T-cell (primary cell): ENCODE results near the gene MUC21. TPM values are rescaled to one million over a fixed set of nuclear protein-coding genes. Genes with fewer than 3 reads are reported as not detected.
A peak's percentile ranks its signal among the peaks of the same experiment; 100 is the strongest.

ENCODE experiments used
- ATAC-seq, 4 experiments: fragments of 200-7000 bp in 3 of 4; fragments of 150-1000 bp in 1 of 4; cut with Tn5 transposase; replicated peaks in 1 of 4; 1 replicate in 3 of 4; 2 replicates in 1 of 4; pipeline ENCODE4 v1.10.0; 2021; ENCODE audit warnings: moderate library complexity in 3 of 4, mild to moderate bottlenecking in 2 of 4, moderate number of reproducible peaks in 1 of 4
- CTCF ChIA-PET, 2 donors: fragments of 300-600 bp; sonication (Branson Sonifier 250); formaldehyde crosslinking; loops; one replicate each; lab custom pipeline; 2022; ENCODE audit warnings: antibody characterized with exemption in 2 of 2; lab: Charles Lee
- POLR2A ChIA-PET, 2 donors: fragments of 300-600 bp; sonication (Branson Sonifier 250); formaldehyde crosslinking; loops; one replicate each; lab custom pipeline; 2022; ENCODE audit warnings: antibody characterized with exemption in 2 of 2; lab: Charles Lee
- DNase-seq, 35 experiments: peaks; one replicate each; pipeline versions ENCODE4 v3.0.0 to v3.0.0-alpha.2; 2013 to 2023
- H3K27ac ChIP-seq: one replicate; pipeline ENCODE4 v1.5.1; 2013; ENCODE audit warnings: low read length
- H3K27me3 ChIP-seq, 2 experiments: replicated peaks in 1 of 2; 1 replicate in 1 of 2; 2 replicates in 1 of 2; pipeline versions ENCODE4 v1.6.1 to v1.7.0; 2013; ENCODE audit warnings: low read length in 1 of 2, mixed read lengths in 1 of 2; ENCODE audit not compliant: control insufficient read depth in 2 of 2, insufficient read depth in 2 of 2; ENCODE audit errors: extremely low read depth in 1 of 2
- H3K36me3 ChIP-seq, 2 donors: 1 replicate in 1 of 2; 2 replicates in 1 of 2; pipeline versions ENCODE4 v1.6.1 to v1.7.0; 2013; ENCODE audit warnings: low read length in 1 of 2; ENCODE audit not compliant: control insufficient read depth in 2 of 2, insufficient read depth in 1 of 2; ENCODE audit errors: extremely low read depth in 1 of 2
- H3K4me1 ChIP-seq, 2 experiments: 1 replicate in 1 of 2; 2 replicates in 1 of 2; pipeline versions ENCODE4 v1.6.1 to v1.7.0; 2013; ENCODE audit warnings: low read length in 2 of 2, mixed read lengths in 1 of 2; ENCODE audit not compliant: insufficient read depth in 2 of 2, control insufficient read depth in 1 of 2; ENCODE audit errors: extremely low read depth in 1 of 2
- H3K4me3 ChIP-seq, 2 donors: 1 replicate in 1 of 2; 2 replicates in 1 of 2; pipeline versions ENCODE4 v1.5.1 to v1.7.0; 2013; ENCODE audit warnings: mild to moderate bottlenecking in 2 of 2, low read length in 1 of 2, moderate library complexity in 1 of 2; ENCODE audit not compliant: control insufficient read depth in 1 of 2; ENCODE audit errors: extremely low read depth in 1 of 2
- H3K9me3 ChIP-seq: 2 replicates; pipeline ENCODE4 v1.7.0; 2013
- H3K27ac Mint-ChIP-seq, 2 donors: one replicate each; pipeline ENCODE4 v1.8.0; 2020 to 2021; ENCODE audit warnings: mild to moderate bottlenecking in 2 of 2, mixed read lengths in 2 of 2
- H3K27me3 Mint-ChIP-seq, 2 donors: one replicate each; pipeline ENCODE4 v1.8.0; 2021 to 2022; ENCODE audit warnings: mixed read lengths in 2 of 2
- H3K36me3 Mint-ChIP-seq: one replicate; pipeline ENCODE4 v1.8.0; 2021; ENCODE audit warnings: mixed read lengths
- H3K4me1 Mint-ChIP-seq, 3 donors: one replicate each; pipeline ENCODE4 v1.8.0; 2020 to 2022; ENCODE audit warnings: mixed read lengths in 3 of 3, mild to moderate bottlenecking in 1 of 3
- H3K4me3 Mint-ChIP-seq, 3 donors: one replicate each; pipeline ENCODE4 v1.8.0; 2020 to 2022; ENCODE audit warnings: mild to moderate bottlenecking in 3 of 3, mixed read lengths in 3 of 3, moderate library complexity in 3 of 3
- H3K9me3 Mint-ChIP-seq, 3 donors: one replicate each; pipeline ENCODE4 v1.8.0; 2020 to 2022; ENCODE audit warnings: mixed read lengths in 3 of 3
- WGBS: methylation state at CpG from one replicate; pipeline ENCODE4 v1.1.5; 2013; ENCODE audit warnings: missing lambda C conversion rate; ENCODE audit not compliant: insufficient coverage; 5-methylcytosine and 5-hydroxymethylcytosine counted together
- total RNA-seq, 35 experiments: library from RNA in 6 of 35; stranded (reverse) in 6 of 35; fragments of 120-200 nt in 1 of 35; gene quantifications; one replicate each; pipeline versions ENCODE4 v1.2.1 to v1.2.4 and lab custom pipeline; 2013 to 2026

Gene MUC21
- total RNA-seq, 5 donors from 2014 or later (not counting 1 experiment from before 2014, with no cell fraction given): not detected

DNA sequence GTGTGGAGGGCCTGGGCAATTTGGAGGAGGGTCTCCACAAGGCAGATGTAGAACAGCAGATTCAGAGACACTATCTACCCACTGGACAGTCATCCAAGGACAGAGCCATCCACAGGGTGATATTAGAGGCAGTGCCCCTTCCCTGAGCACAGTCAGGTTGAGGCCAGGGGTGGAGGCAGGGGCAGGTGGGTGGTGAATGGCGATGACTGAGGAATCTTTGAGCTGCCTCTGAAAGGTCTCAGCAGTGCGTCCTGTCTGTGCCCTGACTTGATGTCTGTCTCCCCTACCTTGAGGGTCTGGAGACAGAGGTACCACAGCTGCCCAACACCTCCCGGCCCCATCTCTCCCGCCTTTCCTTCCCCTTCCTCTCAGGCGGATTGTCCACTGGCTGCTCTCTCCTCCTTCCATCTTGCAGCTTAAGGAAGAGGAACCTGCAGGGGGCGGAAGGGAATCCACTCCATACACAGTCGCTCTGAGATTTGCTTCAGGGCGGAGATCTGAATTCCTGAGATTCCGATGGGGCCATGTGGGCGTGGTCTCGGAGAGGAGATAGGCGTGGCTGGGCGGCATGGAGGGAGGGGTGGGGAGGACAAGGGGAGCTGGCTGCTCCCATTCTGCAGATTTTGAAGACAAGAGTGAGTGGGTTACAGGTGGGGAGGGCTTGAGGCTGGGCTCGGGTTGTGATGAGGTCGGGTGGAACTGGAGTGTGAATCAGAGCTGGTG, 41.0 kb upstream of the MUC21 start:
- POLR2A ChIA-PET: no interaction called here

DNA sequence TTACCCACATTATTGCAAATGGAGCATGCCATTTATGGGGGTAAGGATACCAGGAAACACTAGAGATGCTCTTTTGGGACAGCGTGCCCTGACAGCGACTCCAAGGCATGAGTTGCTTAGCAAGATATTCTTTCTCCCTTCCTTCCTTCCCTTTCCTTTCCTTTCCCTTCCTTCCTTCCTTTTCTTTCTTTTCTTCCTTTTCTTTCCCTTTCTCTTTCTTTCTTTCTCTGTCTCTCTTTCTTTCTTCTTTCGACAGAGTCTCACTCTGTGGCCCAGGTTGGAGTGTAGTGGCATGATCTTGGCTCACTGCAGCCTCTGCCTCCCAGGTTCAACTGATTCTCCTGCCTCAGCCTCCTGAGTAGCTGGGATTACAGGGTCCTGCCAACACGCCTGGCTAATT, 39.5 kb upstream of the MUC21 start:
- Mint-ChIP-seq H3K27ac (no peak overlapping the region), H3K9me3 (no peaks in the 10 kb centered on the region), H3K27me3 (peaks cover 72 to 79% of the 10 kb centered on the region in 2 donors), H3K4me3 (no peak overlapping the region), H3K4me1 (peaks cover 2 to 9% (median 4%) of the 10 kb centered on the region in 3 donors), H3K36me3 (peaks cover 4% of the 10 kb centered on the region)
- Histone ChIP-seq H3K36me3 (no peaks in the 10 kb centered on the region), H3K27me3 (peaks cover under 1 to 65% of the 10 kb centered on the region in 2 experiments), H3K9me3 (no peaks in the 10 kb centered on the region), H3K27ac (no peak overlapping the region), H3K4me1 (no peaks in the 10 kb centered on the region), H3K4me3 (no peak overlapping the region)
- DNase-seq (no peak), ATAC-seq (no peak)
- ChIA-PET CTCF (no interaction called here), POLR2A (no interaction called here)
- 76% methylated on average over 2 of the region's 4 CpGs for WGBS

More for the DNA sequence above, 41.0 kb upstream of the MUC21 start:
- no peaks in the 10 kb centered on the region for H3K9me3 ChIP-seq
- H3K4me1 Mint-ChIP-seq: peaks cover 2 to 9% (median 4%) of the 10 kb centered on the region in 3 donors
- no peak overlapping the region for H3K4me3 Mint-ChIP-seq
- no peaks in the 10 kb centered on the region for H3K4me1 ChIP-seq
- peak overlapping the region in 1 of 2 donors; percentile 13 for H3K27ac Mint-ChIP-seq
- H3K4me3 ChIP-seq: no peak overlapping the region
- no peaks in the 10 kb centered on the region for H3K36me3 ChIP-seq
- H3K27ac ChIP-seq: no peak overlapping the region
- H3K36me3 Mint-ChIP-seq: no peaks in the 10 kb centered on the region
- H3K9me3 Mint-ChIP-seq: no peaks in the 10 kb centered on the region
- ATAC-seq (no peak), DNase-seq (peak in 2 of 35 experiments; percentile 16 to 18)
- CTCF ChIA-PET: interaction anchor here in 1 of 2 donors (0.6 to 0.8 kb wide), 3 partner anchors 38 to 148 kb away, joined by 3 to 10 read pairs (median 5); no protein-coding TSS in a partner anchor
- 22% methylated on average over 13 of the region's 15 CpGs for WGBS
- peaks cover 56 to 70% of the 10 kb centered on the region in 2 donors for H3K27me3 Mint-ChIP-seq
- peaks cover 0 to 75% of the 10 kb centered on the region in 2 experiments for H3K27me3 ChIP-seq

DNA sequence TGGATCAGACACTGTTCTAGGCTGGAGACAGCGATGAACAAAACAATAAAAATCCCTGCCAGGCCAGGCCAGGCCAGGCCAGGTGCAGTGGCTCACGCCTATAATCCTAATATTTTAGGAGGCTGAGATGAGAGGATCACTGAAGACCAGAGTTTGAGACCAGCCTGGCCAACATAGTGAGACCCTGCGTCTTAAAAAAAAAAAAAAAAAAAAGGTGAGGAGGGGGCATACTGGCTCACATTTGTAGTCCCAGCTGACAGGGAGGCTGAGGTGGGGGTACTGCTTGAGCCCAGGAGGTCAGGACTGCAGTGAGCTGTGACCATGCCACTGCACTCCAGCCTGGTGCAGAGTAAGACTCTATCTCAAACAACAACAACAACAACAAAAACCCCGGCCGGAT, 38.2 kb upstream of the MUC21 start:
- peaks cover 80 to 82% of the 10 kb centered on the region in 2 donors for H3K27me3 Mint-ChIP-seq
- H3K4me1 ChIP-seq: no peaks in the 10 kb centered on the region
- H3K27ac Mint-ChIP-seq: no peak overlapping the region
- DNase-seq (no peak), ATAC-seq (no peak)
- no peak overlapping the region for H3K4me3 Mint-ChIP-seq
- H3K4me3 ChIP-seq: no peak overlapping the region
- no peak overlapping the region for H3K27ac ChIP-seq
- H3K27me3 ChIP-seq: peaks cover 2 to 54% of the 10 kb centered on the region in 2 experiments
- POLR2A ChIA-PET: interaction anchor here (0.6 to 0.7 kb wide), 2 partner anchors 75 to 96 kb away, joined by 4 to 8 read pairs; no protein-coding TSS in a partner anchor
- no peaks in the 10 kb centered on the region for H3K36me3 ChIP-seq
- H3K36me3 Mint-ChIP-seq: peaks cover 4% of the 10 kb centered on the region
- no peaks in the 10 kb centered on the region for H3K9me3 ChIP-seq
- CTCF ChIA-PET: no interaction called here
- 100% methylated on average over 1 of the region's 5 CpGs for WGBS
- H3K4me1 Mint-ChIP-seq: peaks cover 2 to 9% (median 4%) of the 10 kb centered on the region in 3 donors
- no peaks in the 10 kb centered on the region for H3K9me3 Mint-ChIP-seq

GRCh38 chr6:30947231-30947630, 36.3 kb upstream of the MUC21 start:
- no peak for DNase-seq

GRCh38 chr6:30948811-30949210, 34.7 kb upstream of the MUC21 start:
- 94% methylated on average over 4 of the region's 6 CpGs for WGBS

More at GRCh38 chr6:30947231-30947630, 36.3 kb upstream of the MUC21 start:
- no peak overlapping the region for H3K27ac ChIP-seq
- H3K4me3 ChIP-seq: no peak overlapping the region
- H3K4me3 Mint-ChIP-seq: no peak overlapping the region
- no peaks in the 10 kb centered on the region for H3K36me3 ChIP-seq
- H3K36me3 Mint-ChIP-seq: peaks cover 4% of the 10 kb centered on the region
- H3K4me1 ChIP-seq: no peaks in the 10 kb centered on the region
- H3K27me3 Mint-ChIP-seq: peaks cover 76 to 82% of the 10 kb centered on the region in 2 donors
- ChIA-PET POLR2A (no interaction called here), CTCF (no interaction called here)
- no peak for ATAC-seq
- H3K9me3 Mint-ChIP-seq: peaks cover 0 to 6% (median 0%) of the 10 kb centered on the region in 3 donors
- H3K4me1 Mint-ChIP-seq: peaks cover 2 to 9% (median 4%) of the 10 kb centered on the region in 3 donors
- no peaks in the 10 kb centered on the region for H3K9me3 ChIP-seq
- no peak overlapping the region for H3K27ac Mint-ChIP-seq
- WGBS: no CpG with 5 or more reads among the region's 4 CpGs
- peaks cover 5 to 42% of the 10 kb centered on the region in 2 experiments for H3K27me3 ChIP-seq

DNA sequence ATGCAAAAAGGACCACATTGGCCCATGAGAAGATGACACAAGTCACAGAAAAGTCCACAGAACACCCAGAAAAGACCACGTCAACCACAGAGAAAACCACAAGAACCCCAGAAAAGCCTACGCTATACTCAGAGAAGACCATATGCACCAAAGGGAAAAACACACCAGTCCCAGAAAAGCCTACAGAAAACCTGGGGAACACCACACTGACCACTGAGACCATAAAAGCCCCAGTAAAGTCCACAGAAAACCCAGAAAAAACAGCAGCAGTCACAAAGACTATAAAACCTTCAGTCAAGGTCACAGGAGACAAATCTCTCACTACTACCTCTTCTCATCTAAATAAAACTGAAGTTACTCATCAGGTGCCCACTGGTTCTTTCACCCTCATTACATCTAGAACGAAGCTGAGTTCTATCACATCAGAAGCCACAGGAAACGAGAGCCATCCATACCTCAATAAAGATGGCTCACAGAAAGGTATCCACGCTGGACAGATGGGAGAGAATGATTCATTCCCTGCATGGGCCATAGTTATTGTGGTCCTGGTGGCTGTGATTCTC, 31.5 kb upstream of the MUC21 start:
- Mint-ChIP-seq H3K4me1 (peaks cover 15 to 18% (median 17%) of the 10 kb centered on the region in 3 donors), H3K4me3 (no peak overlapping the region), H3K36me3 (peaks cover 4% of the 10 kb centered on the region), H3K27ac (peak overlapping the region in 1 of 2 donors; percentile 48), H3K27me3 (peaks cover 45 to 53% of the 10 kb centered on the region in 2 donors), H3K9me3 (peaks cover 0 to 6% (median 0%) of the 10 kb centered on the region in 3 donors)
- Histone ChIP-seq H3K36me3 (no peaks in the 10 kb centered on the region), H3K4me3 (no peak overlapping the region), H3K9me3 (no peaks in the 10 kb centered on the region), H3K27me3 (peaks cover 8 to 33% of the 10 kb centered on the region in 2 experiments), H3K4me1 (peaks cover 0 to 21% of the 10 kb centered on the region in 2 experiments), H3K27ac (no peak overlapping the region)
- 64% methylated on average over 2 of the region's 5 CpGs for WGBS
- ChIA-PET POLR2A (no interaction called here), CTCF (no interaction called here)
- DNase-seq (no peak), ATAC-seq (no peak)

More at GRCh38 chr6:30948811-30949210, 34.7 kb upstream of the MUC21 start:
- Mint-ChIP-seq H3K9me3 (peaks cover 0 to 6% (median 0%) of the 10 kb centered on the region in 3 donors), H3K36me3 (peaks cover 4% of the 10 kb centered on the region), H3K27me3 (peaks cover 65 to 74% of the 10 kb centered on the region in 2 donors), H3K4me1 (no peaks in the 10 kb centered on the region), H3K4me3 (no peak overlapping the region), H3K27ac (no peak overlapping the region)
- DNase-seq: no peak
- H3K4me1 ChIP-seq: no peaks in the 10 kb centered on the region
- no peak for ATAC-seq
- ChIA-PET POLR2A (no interaction called here), CTCF (no interaction called here)
- no peak overlapping the region for H3K4me3 ChIP-seq
- no peaks in the 10 kb centered on the region for H3K9me3 ChIP-seq
- no peak overlapping the region for H3K27ac ChIP-seq
- peaks cover 6 to 36% of the 10 kb centered on the region in 2 experiments for H3K27me3 ChIP-seq
- no peaks in the 10 kb centered on the region for H3K36me3 ChIP-seq
